Transverse colon (tissue), 4 donors: Measurements from ENCODE around the gene FAM186B. TPM values are rescaled to one million over a fixed set of nuclear protein-coding genes. Genes with fewer than 3 reads are reported as not detected.

ENCODE experiments used
- DNase-seq: peaks from one replicate; pipeline ENCODE4 v3.0.0-alpha.2; 2019
- H3K27ac ChIP-seq, 4 donors: fragments of 200-600 bp; sonication (generic); 2 replicates each; pipeline ENCODE4 v1.5.1; 2016 to 2018; ENCODE audit warnings: inconsistent platforms in 4 of 4
- H3K27me3 ChIP-seq: fragments of 200-600 bp; sonication (generic); 2 replicates; pipeline ENCODE4 v1.5.1; 2017; ENCODE audit warnings: inconsistent platforms
- H3K36me3 ChIP-seq, 4 donors: fragments of 200-600 bp; sonication (generic); 2 replicates each; pipeline ENCODE4 v1.5.1; 2017 to 2019; ENCODE audit warnings: inconsistent platforms in 4 of 4
- H3K4me1 ChIP-seq, 4 donors: fragments of 200-600 bp; sonication (generic); 2 replicates each; pipeline ENCODE4 v1.5.1; 2017 to 2020; ENCODE audit warnings: inconsistent platforms in 4 of 4
- H3K4me3 ChIP-seq, 4 donors: fragments of 200-600 bp; sonication (generic); 1 replicate in 1 of 4; 2 replicates in 3 of 4; pipeline versions ENCODE4 v1.5.1 to v1.6.1; 2017 to 2019; ENCODE audit warnings: inconsistent platforms in 4 of 4
- H3K9me3 ChIP-seq, 2 donors: fragments of 200-600 bp; sonication (generic); 2 replicates each; pipeline ENCODE4 v1.5.1; 2017 to 2019; ENCODE audit warnings: inconsistent platforms in 2 of 2
- EP300 ChIP-seq: sonication (generic); formaldehyde crosslinking; IDR thresholded peaks from one replicate; pipeline ENCODE4 v1.6.1; 2017; ENCODE audit warnings: antibody characterized with exemption, low read depth
- POLR2A ChIP-seq: fragments of 450-650 bp; IDR thresholded peaks from one replicate; pipeline ENCODE4 v1.6.1; 2016; ENCODE audit warnings: antibody characterized with exemption, mild to moderate bottlenecking, moderate library complexity
- POLR2AphosphoS5 ChIP-seq, 3 donors: sonication (generic); formaldehyde crosslinking; IDR thresholded peaks; one replicate each; pipeline ENCODE4 v1.6.1; 2016; ENCODE audit warnings: antibody characterized with exemption in 3 of 3
- WGBS, 2 donors: methylation state at CpG; one replicate each; pipeline ENCODE4 v1.1.5; 2018; ENCODE audit warnings: low coverage in 1 of 2; 5-methylcytosine and 5-hydroxymethylcytosine counted together
- in situ Hi-C, 4 donors: fragments of 200-750 bp; cut with MboI; loops; one replicate each; pipeline versions ENCODE4 v1.15.0 to v1.15.1; 2017; ENCODE audit warnings: low sequenced_read_pairs in 3 of 4, low pct_ligation_motif_present in 1 of 4, low pct_unique_long_range_greater_than_20kb in 1 of 4
- intact Hi-C: fragments of 100-400 bp; cut with DNase I; formaldehyde crosslinking; loops from one replicate; pipeline ENCODE4 v1.15.1; 2023; ENCODE audit warnings: low total_unique reads
- total RNA-seq, 4 donors: library from RNA; depleted of rRNA; stranded (reverse); fragments of >200 nt; gene quantifications; one replicate each; pipeline ENCODE4 v1.1.0, GENCODE V29; 2016
- TF ChIP-seq, protein P1 (sequence below), 5 experiments: fragments of 200-600 bp in 3 of 5; fragments of 450-650 bp in 2 of 5; sonication (generic) in 3 of 5; IDR thresholded peaks; 1 replicate in 2 of 5; 2 replicates in 3 of 5; pipeline ENCODE4 v1.5.1; 2016 to 2017; ENCODE audit warnings: antibody characterized with exemption in 5 of 5, inconsistent platforms in 3 of 5, mild to moderate bottlenecking in 2 of 5, moderate library complexity in 1 of 5

The FAM186B gene
- total RNA-seq, 4 donors from 2014 or later, result 0.14 to 0.64 TPM; not detected in 2

DNA sequence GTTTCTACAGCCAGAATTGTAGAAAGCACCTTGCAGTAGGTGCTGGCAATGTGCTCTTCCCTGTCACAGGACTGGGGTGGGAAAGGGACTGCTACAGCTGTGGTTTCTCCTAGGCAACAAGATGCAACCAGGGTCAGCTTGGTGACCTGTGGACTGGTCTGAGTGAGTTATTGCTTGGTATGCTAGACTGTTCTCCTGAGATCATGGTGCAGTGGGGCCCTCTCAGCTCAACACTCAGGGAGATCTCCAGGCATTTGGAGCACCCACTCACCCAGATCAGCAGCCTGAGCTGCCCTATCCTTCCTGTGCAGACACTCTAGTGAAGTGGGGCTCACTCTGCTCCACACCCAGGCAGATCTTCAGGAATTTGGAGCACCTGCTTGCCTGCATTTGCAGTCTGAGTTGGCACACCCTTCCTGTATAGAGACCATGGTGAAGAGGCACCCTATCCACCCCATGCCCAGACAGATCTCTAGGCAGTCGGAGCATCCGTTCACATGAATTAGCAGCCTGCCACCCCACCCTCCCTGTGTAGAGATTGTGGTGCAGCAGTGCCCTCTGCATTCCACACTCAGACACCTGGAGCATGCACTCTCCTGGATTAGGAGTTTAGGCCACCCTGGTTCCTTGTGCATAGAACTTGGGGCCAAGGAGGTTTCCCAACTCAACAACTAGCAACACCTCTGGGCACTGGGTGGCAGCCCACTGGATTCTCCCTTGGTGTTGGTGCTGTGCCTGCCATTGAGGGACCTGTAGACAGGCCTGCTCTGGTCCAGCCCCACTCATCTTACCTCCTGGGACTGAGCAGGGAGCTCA is 3.8 kb upstream of the FAM186B start:
- WGBS, 2 donors, result 100% methylated on average over 2 of the region's 2 CpGs; no CpG with 5 or more reads in 1 of the 2 donors
- Histone ChIP-seq H3K9me3 (no peaks in the 10 kb centered on the region), H3K27ac (no peak overlapping the region), H3K4me3 (no peak overlapping the region), H3K36me3 (no peaks in the 10 kb centered on the region), H3K27me3 (peaks cover 3% of the 10 kb centered on the region), H3K4me1 (no peaks in the 10 kb centered on the region)
- no peak for DNase-seq
- in situ Hi-C loops, result no loop called here
- intact Hi-C loops, result no loop called here
- TF ChIP-seq EP300, result no peak
- TF ChIP-seq, protein P1, sequence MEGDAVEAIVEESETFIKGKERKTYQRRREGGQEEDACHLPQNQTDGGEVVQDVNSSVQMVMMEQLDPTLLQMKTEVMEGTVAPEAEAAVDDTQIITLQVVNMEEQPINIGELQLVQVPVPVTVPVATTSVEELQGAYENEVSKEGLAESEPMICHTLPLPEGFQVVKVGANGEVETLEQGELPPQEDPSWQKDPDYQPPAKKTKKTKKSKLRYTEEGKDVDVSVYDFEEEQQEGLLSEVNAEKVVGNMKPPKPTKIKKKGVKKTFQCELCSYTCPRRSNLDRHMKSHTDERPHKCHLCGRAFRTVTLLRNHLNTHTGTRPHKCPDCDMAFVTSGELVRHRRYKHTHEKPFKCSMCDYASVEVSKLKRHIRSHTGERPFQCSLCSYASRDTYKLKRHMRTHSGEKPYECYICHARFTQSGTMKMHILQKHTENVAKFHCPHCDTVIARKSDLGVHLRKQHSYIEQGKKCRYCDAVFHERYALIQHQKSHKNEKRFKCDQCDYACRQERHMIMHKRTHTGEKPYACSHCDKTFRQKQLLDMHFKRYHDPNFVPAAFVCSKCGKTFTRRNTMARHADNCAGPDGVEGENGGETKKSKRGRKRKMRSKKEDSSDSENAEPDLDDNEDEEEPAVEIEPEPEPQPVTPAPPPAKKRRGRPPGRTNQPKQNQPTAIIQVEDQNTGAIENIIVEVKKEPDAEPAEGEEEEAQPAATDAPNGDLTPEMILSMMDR (IDR thresholded peaks at IDR 0.05), result no peak
- no peak for TF ChIP-seq POLR2A
- TF ChIP-seq POLR2AphosphoS5 (IDR thresholded peaks at IDR 0.05), result no peak

DNA sequence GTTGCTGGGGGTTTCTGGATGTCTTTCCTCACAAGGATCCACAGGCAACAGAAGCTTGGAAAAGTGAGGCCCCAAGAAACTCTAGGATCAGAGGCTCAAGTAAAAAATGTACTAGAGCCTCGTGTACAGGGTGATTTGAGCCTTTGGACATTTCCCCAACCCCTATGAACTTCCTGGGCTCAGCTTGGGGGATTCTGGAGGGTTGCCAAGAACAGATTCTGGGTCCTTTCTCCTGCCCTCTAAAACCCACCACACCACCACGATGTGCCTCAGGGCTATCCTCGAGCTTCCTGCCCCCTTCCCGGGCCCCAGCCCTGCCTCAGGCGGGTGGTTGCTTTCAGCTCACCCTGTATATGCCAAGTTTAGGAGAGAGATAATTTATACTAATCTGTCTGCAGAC is 583 bp downstream of the FAM186B start:
- WGBS, 2 donors, result 58 to 60% methylated on average over 1 to 5 of the region's 5 CpGs
- no peak overlapping the region for H3K4me3 ChIP-seq
- H3K27me3 ChIP-seq, result peaks cover 3% of the 10 kb centered on the region
- no peaks in the 10 kb centered on the region for H3K4me1 ChIP-seq
- DNase-seq, result no peak
- H3K27ac ChIP-seq, result no peak overlapping the region
- no peaks in the 10 kb centered on the region for H3K9me3 ChIP-seq
- no peaks in the 10 kb centered on the region for H3K36me3 ChIP-seq
- TF ChIP-seq, protein P1 (IDR thresholded peaks at IDR 0.05), result no peak
- TF ChIP-seq POLR2AphosphoS5 (IDR thresholded peaks at IDR 0.05) (no peak), POLR2A (no peak), EP300 (no peak)
- intact Hi-C loops (no loop called here), in situ Hi-C loops (no loop called here)

DNA sequence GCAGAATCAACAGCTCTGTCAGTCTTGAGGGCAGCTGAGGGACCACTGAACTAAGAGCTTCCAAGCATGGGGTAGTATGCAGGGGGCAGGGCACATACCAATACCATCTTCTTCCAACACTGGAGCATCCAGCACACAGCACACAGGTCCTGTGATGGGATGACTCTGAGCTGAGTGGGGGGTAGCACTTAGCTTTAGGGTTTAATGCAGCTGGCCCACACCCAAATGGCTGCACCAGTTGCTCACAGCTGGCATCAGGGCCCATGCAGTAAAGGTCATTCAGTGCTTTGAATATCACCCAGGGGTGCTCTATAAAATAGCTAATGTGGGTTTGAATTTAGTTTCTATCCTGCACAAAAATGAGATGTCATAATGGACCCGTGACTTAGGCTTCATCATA is 1.7 kb downstream of the FAM186B start:
- 87% methylated on average over 1 of the region's 1 CpG; no CpG with 5 or more reads in 1 of the 2 donors for WGBS, 2 donors
- DNase-seq, result no peak
- TF ChIP-seq, protein P1 (IDR thresholded peaks at IDR 0.05), result no peak
- TF ChIP-seq EP300 (no peak), POLR2AphosphoS5 (IDR thresholded peaks at IDR 0.05) (no peak), POLR2A (no peak)
- in situ Hi-C loops, result no loop called here
- Histone ChIP-seq H3K36me3 (no peaks in the 10 kb centered on the region), H3K27me3 (peaks cover 3% of the 10 kb centered on the region), H3K27ac (no peak overlapping the region), H3K4me3 (no peak overlapping the region), H3K9me3 (no peaks in the 10 kb centered on the region), H3K4me1 (no peaks in the 10 kb centered on the region)
- intact Hi-C loops, result no loop called here

DNA sequence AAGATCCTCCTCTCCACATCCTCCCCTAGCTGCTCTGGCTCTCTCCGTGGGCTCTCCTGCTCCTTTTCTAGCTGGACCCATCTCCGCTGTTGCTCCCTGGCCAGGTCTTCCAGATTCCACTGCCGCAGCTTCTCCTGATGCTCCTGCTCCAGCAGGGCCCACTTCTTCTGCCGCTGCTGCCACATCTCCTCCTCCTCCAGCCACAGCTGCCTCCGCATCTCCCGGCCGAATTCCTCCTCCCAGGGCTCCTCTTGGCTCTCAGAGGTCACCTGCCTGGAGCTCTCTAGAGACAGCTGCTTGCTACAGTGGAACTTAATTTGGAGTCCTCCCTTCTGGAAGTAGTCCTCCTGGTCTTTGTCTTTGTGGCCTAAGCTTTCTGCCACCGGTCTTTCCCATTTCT is 5.5 kb downstream of the FAM186B start:
- DNase-seq, result no peak
- Histone ChIP-seq H3K27ac (no peak overlapping the region), H3K9me3 (no peaks in the 10 kb centered on the region), H3K4me1 (no peaks in the 10 kb centered on the region), H3K4me3 (no peak overlapping the region), H3K36me3 (no peaks in the 10 kb centered on the region), H3K27me3 (no peaks in the 10 kb centered on the region)
- WGBS, 2 donors, result 90 to 97% methylated on average over 6 to 8 of the region's 8 CpGs
- no peak for TF ChIP-seq EP300
- no peak for TF ChIP-seq POLR2AphosphoS5 (IDR thresholded peaks at IDR 0.05)
- TF ChIP-seq POLR2A, result no peak
- TF ChIP-seq, protein P1 (IDR thresholded peaks at IDR 0.05), result no peak
- intact Hi-C loops (no loop called here), in situ Hi-C loops (no loop called here)
